Gastroesophageal sphincter (tissue), 4 donors: ENCODE measurements around the gene CPNE8. TPM values are rescaled to one million over a fixed set of nuclear protein-coding genes. Genes with fewer than 3 reads are reported as not detected.

ENCODE experiments used
- ATAC-seq: fragments of 150-250 bp; one replicate; pipeline ENCODE4 v1.9.1; 2016; ENCODE audit warnings: mild to moderate bottlenecking, moderate library complexity
- H3K27ac ChIP-seq, 4 donors: fragments of 200-600 bp; sonication (generic) in 3 of 4; 1 replicate in 3 of 4; 2 replicates in 1 of 4; pipeline ENCODE4 v1.5.1; 2016 to 2019
- H3K27me3 ChIP-seq: fragments of 200-600 bp; sonication (generic); one replicate; pipeline ENCODE4 v1.5.1; 2019
- H3K36me3 ChIP-seq, 2 donors: fragments of 200-600 bp; sonication (generic); one replicate each; pipeline ENCODE4 v1.5.1; 2019; ENCODE audit warnings: control low read depth in 1 of 2
- H3K4me1 ChIP-seq, 3 donors: fragments of 200-600 bp; sonication (generic); 1 replicate in 2 of 3; 2 replicates in 1 of 3; pipeline ENCODE4 v1.5.1; 2016 to 2019; ENCODE audit warnings: control low read depth in 2 of 3
- H3K4me3 ChIP-seq, 2 donors: fragments of 200-600 bp; sonication (generic); one replicate each; pipeline ENCODE4 v1.5.1; 2019; ENCODE audit warnings: mild to moderate bottlenecking in 1 of 2, moderate library complexity in 1 of 2
- H3K9me3 ChIP-seq, 3 donors: fragments of 200-600 bp; sonication (generic); one replicate each; pipeline ENCODE4 v1.5.1; 2017 to 2019; ENCODE audit warnings: control low read depth in 2 of 3
- CTCF ChIP-seq, 4 experiments: fragments of 200-600 bp in 2 of 4; fragments of 450-650 bp in 2 of 4; sonication (generic) in 1 of 4; IDR thresholded peaks; one replicate each; pipeline ENCODE4 v1.5.1; 2017 to 2019; ENCODE audit warnings: antibody characterized with exemption in 4 of 4, mild to moderate bottlenecking in 2 of 4, moderate library complexity in 2 of 4
- EP300 ChIP-seq: sonication (generic); formaldehyde crosslinking; IDR thresholded peaks from one replicate; pipeline ENCODE4 v1.6.1; 2017; ENCODE audit warnings: antibody characterized with exemption, mild to moderate bottlenecking
- POLR2A ChIP-seq, 2 donors: fragments of 450-650 bp; IDR thresholded peaks; one replicate each; pipeline ENCODE4 v1.6.1; 2017; ENCODE audit warnings: antibody characterized with exemption in 2 of 2, mild to moderate bottlenecking in 2 of 2, moderate library complexity in 1 of 2
- POLR2AphosphoS5 ChIP-seq: sonication (generic); formaldehyde crosslinking; IDR thresholded peaks from one replicate; pipeline ENCODE4 v1.6.1; 2017; ENCODE audit warnings: antibody characterized with exemption
- WGBS, 2 donors: methylation state at CpG; one replicate each; pipeline ENCODE4 v1.1.5; 2018; ENCODE audit warnings: low coverage in 1 of 2; 5-methylcytosine and 5-hydroxymethylcytosine counted together
- total RNA-seq, 4 donors: library from RNA; depleted of rRNA; stranded (reverse); fragments of >200 nt; gene quantifications; one replicate each; pipeline ENCODE4 v1.1.0, GENCODE V29; 2016

Gene CPNE8
- total RNA-seq, result 10 to 100 TPM; 15.5 to 44.2 (median 21.2) TPM

DNA sequence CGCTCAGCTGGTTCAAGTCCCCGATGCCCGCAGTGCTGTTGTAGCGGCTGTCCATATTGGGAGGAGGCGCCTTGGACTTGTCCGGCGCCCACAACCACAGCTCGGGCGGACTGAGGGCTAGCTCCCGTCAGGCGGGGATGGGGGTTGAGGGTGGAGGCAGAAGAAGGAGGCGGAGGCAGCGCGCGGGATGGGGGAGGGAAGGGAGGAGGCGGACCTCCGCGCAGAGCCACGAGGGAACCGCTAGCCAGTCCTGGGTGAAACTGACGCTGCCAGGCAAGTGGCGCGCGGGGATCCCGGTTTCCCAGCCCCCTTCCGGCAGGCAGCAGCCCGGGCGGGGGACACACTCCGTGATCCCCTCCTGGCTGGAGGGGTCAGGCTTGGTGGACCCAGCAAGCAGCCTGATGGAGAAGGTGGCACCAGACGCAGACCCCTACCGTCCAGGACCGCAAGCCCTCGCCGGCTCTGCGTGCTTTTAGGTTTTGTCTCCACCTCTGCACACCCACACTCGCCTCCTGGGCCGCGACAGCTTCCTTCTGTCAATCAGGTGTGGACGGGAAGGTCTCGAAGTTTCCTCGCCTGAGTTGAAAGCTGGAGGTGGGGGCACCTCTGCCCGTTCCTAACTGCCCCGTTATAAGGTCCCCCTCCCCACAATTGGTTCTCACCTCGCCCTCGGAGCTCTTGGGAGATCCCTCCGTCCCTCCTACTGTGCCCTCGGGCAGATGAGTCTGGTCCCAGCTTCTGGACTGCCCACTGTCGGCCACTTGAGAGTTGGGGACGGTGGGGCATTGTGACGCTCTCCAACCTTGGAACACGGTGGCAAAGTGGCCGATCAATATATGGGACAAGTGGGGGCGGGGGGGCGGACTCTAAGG, at the start of gene CPNE8:
Gene CPNE8 (minus strand): TSS at position 112 of the 872 bp plus-strand sequence. CDS start 57 bp downstream, at position 55.
- Histone ChIP-seq H3K36me3 (no peaks in the 10 kb centered on the region), H3K27me3 (no peaks in the 10 kb centered on the region), H3K4me3 (peak within 1 kb of the TSS; percentile 79 to 86), H3K4me1 (peaks cover 0 to 41% (median 0%) of the 10 kb centered on the region in 3 donors), H3K9me3 (no peaks in the 10 kb centered on the region), H3K27ac (peak within 1 kb of the TSS; percentile 75 to 94 (median 93))
- 0 to 1% methylated on average over 18 to 23 of the region's 54 CpGs for WGBS, 2 donors
- TF ChIP-seq POLR2AphosphoS5 (peak; percentile 70), EP300 (no peak), POLR2A (IDR thresholded peaks at IDR 0.05) (peak; percentile 66 to 72), CTCF (IDR thresholded peaks at IDR 0.05) (peak in 2 of 4 experiments; percentile 32 to 34)
- ATAC-seq, result peak; percentile 88

- Histone ChIP-seq H3K27me3 (no peaks in the 10 kb centered on the region), H3K27ac (no peak overlapping the region), H3K4me3 (no peak overlapping the region), H3K36me3 (no peaks in the 10 kb centered on the region), H3K4me1 (no peaks in the 10 kb centered on the region), H3K9me3 (no peaks in the 10 kb centered on the region)
- TF ChIP-seq POLR2A (IDR thresholded peaks at IDR 0.05) (no peak), EP300 (no peak), CTCF (IDR thresholded peaks at IDR 0.05) (no peak), POLR2AphosphoS5 (no peak)
- ATAC-seq, result no peak
- 72 to 76% methylated on average over 3 of the region's 3 CpGs for WGBS, 2 donors
Measured at GRCh38 chr12:38954238-38954873, 49.0 kb upstream of the CPNE8 start.

DNA sequence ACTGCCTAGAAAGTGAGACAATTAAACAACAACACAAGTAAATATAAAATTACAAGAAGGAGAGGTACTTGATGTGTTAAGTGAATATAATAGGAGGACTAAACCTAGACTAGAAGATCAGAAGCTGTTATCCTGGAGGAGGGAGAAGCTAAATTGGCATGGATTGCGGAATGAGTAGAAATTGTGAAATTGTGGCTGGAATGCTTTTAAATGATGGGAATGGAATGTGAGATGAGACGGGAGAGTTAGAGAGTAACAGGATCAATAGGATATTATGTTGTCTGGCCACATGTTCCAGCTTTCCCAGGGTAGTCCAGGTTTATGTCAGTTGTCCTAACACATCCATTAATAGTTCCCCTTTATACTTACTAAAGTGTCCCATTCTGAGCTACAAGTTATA, 44.0 kb upstream of the CPNE8 start:
- no peak for ATAC-seq
- H3K27ac ChIP-seq, result no peak overlapping the region
- WGBS, 2 donors, result 67 to 82% methylated on average over 1 to 2 of the region's 2 CpGs

DNA sequence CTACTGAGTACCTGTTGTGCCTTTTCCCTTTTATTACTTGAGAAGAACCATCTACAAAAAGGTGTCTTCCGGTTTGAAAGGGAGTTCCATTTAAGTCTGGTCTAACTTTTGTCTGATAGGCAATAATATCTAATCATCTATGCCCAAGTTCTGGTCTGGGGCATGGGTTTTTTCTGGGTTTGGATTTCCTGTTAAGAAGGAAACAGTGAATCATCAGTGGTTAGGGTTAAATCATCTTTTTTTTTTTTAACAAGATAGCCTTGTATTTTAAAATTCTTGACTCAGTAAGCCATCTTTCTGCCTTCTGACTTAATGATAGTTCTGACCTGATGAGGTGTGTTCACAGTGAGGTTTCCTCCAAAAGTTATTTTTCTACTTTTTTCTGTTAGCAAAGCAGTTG, 29.3 kb upstream of the CPNE8 start:
- Histone ChIP-seq H3K4me3 (no peak overlapping the region), H3K36me3 (no peaks in the 10 kb centered on the region), H3K4me1 (no peaks in the 10 kb centered on the region), H3K27ac (no peak overlapping the region), H3K9me3 (no peaks in the 10 kb centered on the region), H3K27me3 (no peaks in the 10 kb centered on the region)
- WGBS, 2 donors, result 78 to 82% methylated on average over 1 of the region's 1 CpG
- no peak for ATAC-seq
- TF ChIP-seq POLR2A (IDR thresholded peaks at IDR 0.05), result no peak
- no peak for TF ChIP-seq EP300
- no peak for TF ChIP-seq CTCF (IDR thresholded peaks at IDR 0.05)
- no peak for TF ChIP-seq POLR2AphosphoS5

More for the DNA sequence above, 44.0 kb upstream of the CPNE8 start:
- no peak overlapping the region for H3K4me3 ChIP-seq
- H3K4me1 ChIP-seq, result no peaks in the 10 kb centered on the region
- peaks cover 0 to 3% (median 0%) of the 10 kb centered on the region in 3 donors for H3K9me3 ChIP-seq
- H3K27me3 ChIP-seq, result no peaks in the 10 kb centered on the region
- no peak for TF ChIP-seq CTCF (IDR thresholded peaks at IDR 0.05)
- no peak for TF ChIP-seq POLR2A (IDR thresholded peaks at IDR 0.05)
- TF ChIP-seq POLR2AphosphoS5, result no peak
- no peak for TF ChIP-seq EP300
- H3K36me3 ChIP-seq, result no peaks in the 10 kb centered on the region
